Mucosa of gallbladder (tissue), 1 donor: Measurements from ENCODE around the gene CFAP54. TPM values are rescaled to one million over a fixed set of nuclear protein-coding genes. Genes with fewer than 3 reads are reported as not detected.
"Not testable (repeated sequence)": the region's sequence is repeated elsewhere in the genome, so short reads cannot be mapped to it uniquely, and the experiment has no call there.

Source experiments
- DNase-seq: peaks from one replicate; pipeline ENCODE4 v3.0.0-alpha.2; 2020; ENCODE audit warnings: low spot score
- total RNA-seq: library from RNA; stranded (reverse); gene quantifications from one replicate; pipeline ENCODE4 v1.2.1, GENCODE V29; 2021
- donor health status: DM: no; HTN: no; CAD: no.

The CFAP54 gene
- total RNA-seq, 1 donor from 2014 or later = 0.86 TPM

DNA sequence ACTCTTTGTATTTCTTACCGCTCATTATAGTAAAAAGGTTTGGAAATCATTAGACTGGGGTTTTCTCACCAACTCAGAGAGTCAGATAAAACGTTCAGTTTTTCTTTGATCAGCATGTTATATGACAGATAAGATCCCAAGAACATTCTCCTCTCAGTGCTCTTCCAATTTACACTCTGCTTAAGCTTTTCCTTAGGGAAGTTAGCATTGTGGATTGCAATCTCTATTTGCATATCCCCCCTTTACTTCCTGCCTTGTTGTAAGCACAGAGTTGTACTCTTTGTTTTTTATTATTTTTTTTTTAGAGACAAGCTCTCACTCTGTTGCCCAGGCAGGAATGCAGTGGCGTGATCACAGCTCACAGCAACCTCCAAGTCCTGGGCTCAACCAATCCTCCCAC, 11.4 kb upstream of the CFAP54 start:
- no peak for DNase-seq

DNA sequence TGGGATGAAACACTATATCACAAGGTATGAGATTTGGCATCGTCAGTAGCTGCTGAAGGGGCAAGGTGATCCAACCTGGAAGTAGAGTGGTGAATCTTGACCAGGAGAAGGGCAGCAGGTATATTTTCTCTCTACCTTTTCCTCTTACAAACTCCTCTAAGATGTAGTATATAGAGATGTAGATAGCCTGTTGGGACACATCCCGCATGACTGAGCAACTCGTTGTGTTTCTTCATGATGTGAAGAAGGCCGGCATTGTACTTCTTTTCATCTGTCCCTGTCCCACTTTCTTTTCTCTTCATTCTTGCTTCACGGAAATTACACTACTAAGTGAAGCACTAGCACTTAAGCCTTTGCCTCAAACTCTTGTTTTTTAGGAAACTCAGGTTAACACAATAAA, 7.3 kb upstream of the CFAP54 start:
- no peak for DNase-seq

DNA sequence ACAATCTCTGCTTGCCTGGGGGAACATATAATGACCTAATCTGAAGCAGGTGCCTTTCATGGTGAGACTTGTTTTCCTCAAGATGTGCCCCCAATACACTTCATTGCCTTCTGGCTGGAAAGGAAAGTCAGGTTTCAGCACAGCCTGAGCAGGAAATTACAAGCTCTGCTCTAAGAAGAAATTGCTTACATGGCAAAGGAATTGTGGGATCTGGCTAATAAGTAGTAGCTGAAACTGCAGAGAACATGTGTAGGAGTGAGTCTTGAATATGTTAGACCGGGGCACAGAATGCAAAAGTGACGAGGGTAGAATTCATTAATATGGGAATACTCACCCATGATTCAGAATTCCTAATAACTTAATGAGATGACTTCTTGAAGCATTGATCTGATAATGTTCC, 6.3 kb upstream of the CFAP54 start:
- no peak for DNase-seq

DNA sequence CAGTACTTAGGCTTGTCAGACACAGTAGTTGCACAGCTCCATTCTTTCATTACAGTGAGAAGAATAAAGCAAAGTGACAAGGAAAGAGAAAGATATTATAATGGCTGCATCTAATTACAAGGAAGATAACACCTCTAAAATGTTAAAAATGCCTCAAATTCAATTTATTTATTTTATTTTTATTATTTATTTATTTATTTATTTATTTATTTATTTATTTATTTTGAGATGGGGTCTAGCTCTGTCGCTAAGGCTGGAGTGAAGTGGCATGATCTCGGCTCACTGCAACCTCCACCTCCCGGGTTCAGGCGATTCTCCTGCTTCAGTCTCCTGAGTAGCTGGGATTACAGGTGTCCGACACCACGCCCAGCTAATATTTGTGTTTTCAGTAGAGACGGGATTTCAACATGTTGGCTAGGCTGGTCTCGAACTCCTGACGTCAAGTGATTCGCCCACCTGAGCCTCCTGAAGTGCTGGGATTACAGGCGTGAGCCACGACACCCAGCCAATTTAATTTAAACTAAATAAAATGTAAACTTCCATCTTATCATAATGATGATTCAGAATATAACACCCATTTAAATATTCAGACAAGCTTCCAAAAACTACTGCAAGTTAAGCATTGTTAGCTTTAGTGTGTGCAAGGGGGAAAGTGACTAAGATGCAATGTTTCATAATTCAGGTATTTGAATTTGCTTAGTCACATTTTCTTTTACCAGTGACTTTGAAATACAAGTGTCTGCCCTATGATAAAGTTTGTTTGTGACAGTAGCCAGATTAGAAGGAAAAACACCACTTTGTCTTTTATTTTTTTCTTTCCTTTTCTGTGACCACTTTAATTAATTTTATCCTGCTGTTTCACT, 2.4 kb upstream of the CFAP54 start:
- no peak for DNase-seq

DNA sequence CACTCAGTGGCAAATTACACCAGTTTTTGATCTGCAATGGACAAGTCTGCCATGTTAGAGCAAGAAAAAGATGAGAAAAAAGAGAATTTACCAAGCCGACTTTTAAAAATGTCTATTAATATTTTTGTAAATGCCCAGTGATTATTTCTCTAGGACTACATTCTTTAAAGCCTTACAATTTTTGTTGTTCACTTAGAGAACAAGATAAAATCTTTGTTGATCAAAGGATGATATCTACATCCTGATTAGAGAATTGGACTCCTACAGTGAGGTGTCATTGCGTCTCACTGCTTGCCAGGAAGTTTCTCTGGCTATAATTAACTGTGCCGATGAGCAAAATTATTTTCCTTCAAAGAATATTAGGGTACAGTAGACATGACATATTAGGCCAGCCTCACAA, 1.7 kb upstream of the CFAP54 start:
- no peak for DNase-seq

DNA sequence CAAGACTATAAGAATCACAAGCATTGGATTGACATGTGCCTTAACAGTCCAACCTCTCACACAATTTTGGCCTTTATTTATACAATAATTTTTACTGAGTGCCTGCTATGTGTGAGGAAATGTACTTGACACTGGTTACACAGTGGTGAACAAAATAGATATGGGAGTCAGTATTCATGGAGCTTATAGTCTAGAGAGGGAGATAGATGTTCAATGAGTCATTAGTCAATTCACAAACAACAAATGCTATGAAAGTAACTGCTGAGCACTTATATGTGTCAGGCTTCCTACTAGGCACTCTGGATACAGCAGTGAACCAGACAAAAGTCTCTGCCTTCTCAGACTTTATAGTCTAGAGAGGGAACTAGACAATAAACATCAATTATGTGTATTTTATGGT, 3.7 kb downstream of the CFAP54 start:
- DNase-seq = no peak

DNA sequence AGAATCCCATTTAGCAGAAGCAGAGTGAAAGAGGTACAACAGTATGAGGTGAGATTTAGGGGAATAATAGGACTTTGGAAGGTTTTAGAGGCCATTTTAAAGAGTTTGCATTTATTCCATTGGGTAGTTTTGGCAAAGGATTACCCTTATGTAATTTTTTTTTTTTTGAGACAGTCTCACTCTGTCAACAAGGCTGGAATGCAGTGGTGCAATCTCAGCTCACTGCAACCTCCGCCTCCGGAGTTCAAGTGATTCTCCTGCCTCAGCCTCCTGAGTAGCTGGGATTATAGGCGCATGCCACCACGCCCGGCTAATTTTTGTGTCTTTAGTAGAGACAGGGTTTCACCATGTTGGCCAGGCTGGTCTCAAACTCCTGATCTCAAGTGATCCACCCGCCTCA, 4.8 kb downstream of the CFAP54 start:
- DNase-seq = not testable (repeated sequence)

DNA sequence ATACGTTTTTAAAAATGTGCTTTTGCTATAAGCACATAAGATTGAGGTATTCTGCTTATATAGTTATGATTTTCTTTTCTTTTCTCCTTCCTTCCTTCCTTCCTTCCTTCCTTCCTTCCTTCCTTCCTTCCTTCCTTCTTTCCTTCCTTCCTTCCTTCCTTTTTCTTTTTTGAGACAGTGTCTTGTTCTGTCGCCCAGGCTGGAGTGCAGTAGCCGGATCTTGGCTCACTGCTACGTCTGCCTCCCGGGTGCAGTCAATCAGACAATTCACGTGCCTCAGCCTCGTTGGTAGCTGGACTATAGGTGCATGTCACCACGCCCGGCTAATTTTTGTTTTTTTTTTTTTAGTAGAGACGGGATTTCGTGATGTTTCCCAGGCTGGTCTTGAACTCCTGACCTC, 5.8 kb downstream of the CFAP54 start:
- DNase-seq = no peak

DNA sequence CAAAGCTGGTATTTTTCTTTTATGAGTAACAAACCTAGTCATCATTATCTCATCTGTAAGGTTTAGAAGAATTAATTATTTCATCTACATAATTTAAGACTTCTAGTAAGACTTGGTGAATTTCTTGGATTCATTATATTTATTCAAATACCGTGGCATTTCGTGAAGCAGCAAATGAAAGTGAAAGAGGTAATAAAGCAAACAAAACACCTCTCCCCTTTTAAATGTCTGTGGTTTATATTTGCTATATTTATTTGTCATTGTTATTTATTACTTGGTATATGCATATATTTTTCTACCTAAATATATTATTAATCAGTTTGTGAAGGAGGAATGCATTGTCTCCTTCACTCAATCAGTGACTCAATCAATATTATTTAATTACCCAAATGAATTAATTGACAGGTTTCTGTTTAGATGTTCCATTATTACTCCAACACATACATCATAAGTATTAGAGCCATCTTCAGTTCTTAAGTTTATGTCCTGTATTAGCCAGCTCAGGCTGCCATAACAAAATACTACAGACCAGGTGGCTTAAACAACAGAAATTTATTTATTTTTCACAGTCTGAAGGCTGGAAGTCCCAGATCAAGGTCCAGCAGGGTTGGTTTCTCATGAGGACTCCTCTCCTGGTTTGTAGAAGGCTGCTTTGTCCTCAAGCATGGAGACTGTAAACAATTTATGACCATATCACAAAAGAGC, 6.6 kb downstream of the CFAP54 start:
- no peak for DNase-seq

DNA sequence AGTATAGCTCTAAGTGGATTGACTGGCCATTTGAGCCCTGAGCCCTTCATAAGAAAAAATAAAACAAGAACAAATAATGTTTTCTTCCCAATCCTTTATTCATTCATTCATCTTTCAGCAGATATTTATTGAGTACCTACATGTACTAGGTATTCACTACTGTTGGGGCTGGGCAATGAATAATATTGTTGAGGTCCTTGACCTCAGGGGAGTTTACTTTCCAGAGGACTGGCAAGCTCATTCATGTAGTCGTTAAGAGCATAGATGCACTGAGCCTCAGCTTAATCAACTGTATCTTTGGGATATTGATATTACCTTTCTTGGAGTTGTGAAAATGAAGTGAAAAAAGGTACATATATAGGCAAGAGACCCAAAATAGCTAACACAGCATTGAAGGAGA, 7.6 kb downstream of the CFAP54 start:
- DNase-seq = no peak

DNA sequence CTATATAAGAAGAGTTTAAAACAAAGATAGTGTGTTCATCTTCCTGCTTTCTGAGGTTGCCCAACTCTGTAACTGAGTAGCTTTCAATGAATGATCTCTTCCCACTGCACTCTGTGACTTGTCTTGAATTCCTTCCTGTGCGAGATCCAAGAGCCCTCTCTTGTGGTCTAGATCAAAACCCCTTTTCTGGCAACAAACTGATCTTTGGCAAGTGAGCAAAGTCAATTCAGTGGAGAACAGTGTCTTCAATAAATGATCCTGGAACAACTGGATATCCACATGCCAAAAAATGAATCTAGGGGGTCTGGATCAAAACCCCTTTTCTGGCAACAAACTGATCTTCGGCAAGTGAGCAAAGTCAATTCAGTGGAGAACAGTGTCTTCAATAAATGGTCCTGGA, 8.5 kb downstream of the CFAP54 start:
- no peak for DNase-seq

DNA sequence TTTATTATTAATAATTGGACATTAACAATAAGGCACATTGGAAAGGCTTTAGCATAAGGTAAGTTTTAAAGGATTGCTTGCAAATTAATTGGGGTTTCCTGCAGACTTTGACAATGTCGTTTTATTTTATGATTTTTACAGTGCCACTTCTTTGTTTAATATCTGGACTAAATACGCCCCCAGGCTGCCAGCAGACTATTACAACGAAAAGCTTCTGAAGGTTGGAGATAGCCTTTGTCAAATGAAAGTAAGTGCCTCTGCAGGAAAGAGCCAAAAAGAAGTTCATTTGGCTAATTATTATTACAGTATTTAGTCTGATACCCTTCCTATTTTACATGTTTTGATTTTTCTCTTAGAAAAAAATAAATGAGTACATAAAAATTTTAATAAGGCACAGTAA, 11.3 kb downstream of the CFAP54 start:
- no peak for DNase-seq

DNA sequence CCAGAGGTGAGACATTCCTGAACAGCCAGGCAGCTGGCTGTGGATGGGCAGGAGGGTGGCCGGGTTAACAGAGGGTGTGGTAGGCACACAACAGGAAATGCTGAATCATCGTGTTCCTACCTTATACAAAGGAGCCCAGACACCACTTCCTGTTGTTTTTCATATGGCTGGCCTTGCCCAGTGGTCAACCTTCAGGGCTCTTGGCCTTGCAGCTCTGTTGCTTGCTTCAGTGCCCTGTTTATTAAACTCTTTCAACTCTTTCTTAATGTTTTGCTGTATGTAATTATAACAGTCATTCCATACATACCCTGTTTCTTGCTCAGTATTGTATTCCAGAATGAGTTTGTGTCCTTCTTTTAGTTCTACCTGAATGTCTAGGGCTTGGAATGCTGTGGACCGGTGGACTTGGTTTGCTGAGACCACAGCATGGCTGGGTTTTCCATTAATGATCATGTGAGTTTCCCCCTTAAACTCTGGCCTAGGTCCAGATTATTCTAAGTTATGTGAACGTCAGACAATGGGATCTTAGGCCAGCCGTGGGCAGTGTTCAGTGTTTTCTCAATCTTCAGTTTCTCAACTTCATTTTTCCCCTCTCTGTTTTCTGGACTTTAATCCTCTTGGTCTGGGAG, 11.9 kb downstream of the CFAP54 start:
- DNase-seq = peak; percentile 29

DNA sequence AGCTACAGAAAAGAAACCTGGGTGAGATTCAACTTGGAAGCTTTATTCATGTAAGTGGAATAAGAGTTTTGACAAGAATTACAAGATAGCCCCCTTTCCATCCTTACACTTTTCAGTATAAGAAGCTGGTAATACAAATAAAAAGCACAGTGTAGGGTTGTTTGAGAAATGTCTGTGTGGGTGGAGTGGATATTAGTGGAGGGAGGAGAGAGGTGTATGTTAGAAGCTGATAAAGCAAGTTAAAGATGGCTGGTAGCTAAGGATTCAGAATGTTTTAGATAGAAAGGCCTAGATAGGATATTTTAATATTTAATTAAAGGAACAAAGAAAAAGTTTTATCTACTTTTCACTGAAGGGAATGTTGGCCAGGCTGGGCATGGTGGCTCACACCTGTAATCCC, 12.5 kb downstream of the CFAP54 start:
- no peak for DNase-seq

DNA sequence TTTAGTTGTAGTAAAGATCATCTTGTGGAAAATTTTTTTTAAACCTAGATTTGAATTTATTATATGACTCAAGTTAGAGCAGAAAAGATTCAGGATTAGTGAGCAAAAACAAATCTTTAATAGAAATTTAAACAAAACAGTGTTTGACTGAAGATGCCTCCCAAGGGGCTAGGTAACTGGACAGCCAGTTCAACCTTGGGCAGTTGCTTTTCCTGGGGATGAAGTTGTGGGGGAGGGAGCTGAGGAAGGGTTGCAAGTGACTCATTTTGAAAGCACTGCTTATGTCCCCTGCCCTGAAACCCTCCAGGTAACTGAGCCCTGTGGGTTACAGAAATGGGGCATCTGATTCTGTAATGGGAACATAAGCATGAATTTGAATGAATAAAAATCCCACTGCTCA, 13.1 kb downstream of the CFAP54 start:
- DNase-seq = no peak

DNA sequence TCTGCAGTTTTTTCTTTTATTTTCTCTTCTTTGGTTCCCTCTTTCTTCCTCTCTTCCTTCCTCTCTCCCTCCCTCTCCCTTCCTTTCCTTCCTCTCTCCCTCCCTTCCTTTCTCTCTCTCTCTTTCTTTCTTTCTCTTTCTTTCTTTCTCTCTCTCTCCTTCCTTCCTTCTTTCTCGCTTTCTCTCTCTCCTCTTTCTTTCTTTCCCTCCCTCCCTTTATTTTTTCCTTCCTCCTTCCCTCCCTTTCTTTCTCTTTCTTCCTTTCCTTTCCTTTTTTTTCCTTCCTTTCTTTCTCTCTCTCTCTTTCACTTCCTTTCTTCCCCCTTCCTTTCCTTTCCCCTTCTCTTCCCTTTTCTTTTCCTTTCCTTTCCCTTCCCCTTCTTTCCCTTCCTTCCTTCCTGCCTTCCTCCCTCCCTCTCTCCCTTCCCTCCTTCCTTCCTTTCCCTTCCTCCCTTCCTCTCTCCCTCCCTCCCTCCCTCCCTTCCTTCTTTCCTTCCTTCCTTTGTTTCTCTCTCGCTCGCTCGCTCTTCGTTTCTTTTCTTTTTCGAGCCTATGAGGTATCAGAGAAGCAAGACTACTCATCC, 13.7 kb downstream of the CFAP54 start:
- DNase-seq = no peak

DNA sequence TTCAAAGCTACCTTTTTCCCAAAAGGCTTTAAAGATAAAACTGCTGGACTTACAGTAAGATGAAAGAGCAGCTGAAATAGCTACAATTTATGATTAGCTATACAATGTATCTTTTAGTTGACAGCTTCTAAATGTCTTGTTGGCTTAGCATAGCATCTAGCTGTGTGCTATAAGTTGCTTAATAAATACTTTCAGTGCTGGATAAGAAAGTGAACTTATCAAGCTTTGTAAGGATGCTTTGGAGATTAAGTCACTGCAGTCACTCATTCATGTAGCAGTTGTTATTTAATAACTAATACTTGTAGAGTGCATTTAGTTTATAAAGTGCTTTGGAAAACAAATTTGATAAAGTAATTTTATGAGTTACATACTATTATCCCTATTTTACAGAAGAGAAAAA, 14.6 kb downstream of the CFAP54 start:
- DNase-seq = no peak

DNA sequence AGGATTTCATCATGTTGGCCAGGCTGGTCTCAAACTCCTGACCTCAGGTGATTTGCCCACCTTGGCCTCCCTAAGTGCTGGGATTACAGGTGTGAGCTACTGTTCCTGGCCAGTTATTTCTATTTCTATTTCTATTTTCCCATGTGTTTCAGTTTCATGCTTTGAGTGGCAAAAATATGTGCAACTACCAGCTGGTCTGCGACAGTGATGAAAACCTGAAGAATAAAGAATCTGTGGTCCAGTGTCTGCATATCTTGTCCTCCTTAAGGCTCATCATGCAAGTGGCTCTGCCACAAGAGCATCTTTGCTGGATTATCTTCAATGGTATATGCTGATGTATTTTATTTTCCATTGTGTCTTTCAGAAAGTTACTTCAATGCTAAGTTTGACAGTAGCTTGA, 17.4 kb downstream of the CFAP54 start:
- DNase-seq = no peak

DNA sequence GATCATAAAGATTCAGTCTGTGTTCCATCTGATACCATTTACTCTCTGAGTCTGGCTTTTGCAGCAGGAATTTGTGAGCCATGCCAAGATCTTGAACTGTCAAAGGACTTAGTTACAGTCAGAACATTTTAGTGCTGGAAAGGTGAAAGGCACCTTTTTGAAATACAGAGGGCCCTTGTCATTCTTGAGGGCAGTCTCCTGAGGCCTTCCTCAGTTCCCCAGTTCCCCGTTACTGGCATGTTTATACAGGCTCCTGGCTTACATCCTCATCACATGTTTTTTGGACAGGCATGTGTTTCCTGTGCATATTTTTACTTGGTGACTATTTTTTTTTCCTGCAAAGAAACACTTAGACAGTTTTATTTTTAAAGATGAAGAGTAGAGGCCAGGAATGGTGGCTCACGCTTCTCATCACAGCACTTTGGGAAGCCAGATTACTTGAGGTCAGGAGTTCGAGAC, 21.0 kb downstream of the CFAP54 start:
- no peak for DNase-seq

DNA sequence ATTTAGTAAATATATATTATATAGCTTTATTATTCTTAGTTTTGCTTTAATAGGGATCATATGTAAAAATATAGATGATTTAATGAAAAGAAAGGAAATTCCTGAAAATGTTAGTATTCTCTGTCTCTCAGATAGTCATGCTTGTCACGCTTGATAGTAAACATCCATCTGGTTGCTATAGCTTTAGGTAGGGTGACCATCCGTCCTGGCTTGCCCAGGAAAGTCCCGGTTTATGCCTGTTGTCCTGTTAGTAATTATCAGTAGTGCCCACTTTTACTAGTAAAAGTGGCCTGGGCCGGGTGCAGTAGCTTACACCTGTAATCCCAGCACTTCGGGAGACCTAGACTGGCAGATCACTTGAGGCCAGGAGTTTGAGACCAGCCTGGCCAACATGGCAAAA, 23.8 kb downstream of the CFAP54 start:
- DNase-seq = no peak

DNA sequence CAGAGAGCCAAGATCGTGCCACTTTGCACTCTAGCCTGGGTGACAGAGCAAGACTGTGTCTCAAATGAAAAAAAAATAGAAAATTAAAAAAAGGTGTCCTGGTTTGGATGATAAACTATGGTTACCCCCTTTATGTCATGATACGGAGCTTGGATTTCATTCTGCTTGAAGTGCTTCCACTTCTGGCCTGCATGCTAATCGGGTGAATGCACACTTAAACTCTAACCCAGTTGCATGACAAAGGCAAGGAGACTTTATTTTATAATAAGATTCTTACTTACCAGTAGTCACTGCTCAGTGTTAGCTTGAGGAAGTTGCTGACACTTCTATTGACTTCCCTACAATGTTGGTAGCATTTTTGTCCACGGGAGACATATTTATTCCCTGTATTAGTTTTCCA, 24.3 kb downstream of the CFAP54 start:
- DNase-seq = no peak

DNA sequence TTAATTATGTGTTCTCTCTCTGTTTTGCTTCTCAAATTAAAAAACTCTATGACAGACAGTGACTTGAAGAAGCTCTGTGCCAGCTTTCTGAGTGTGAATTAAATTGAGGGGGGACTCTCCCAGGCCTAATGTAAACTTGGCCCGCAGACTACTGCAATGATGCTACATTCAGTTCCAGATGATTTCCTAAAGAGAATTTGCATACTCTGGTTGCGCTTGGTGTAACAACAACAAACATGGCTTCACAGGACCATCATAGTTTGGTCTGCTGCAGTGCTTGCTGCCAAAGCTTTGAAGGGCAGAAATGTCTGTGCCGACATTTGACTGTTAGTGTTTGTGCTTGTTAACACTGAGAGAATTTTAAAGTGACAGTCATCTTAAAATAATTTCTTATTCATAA, 25.0 kb downstream of the CFAP54 start:
- DNase-seq = no peak
